GM18505 (cell line): ENCODE data around the gene SMTNL1.

Source experiments
- ATAC-seq: cut with Tn5 transposase; IDR thresholded peaks from one replicate; pipeline ENCODE4 v1.9.1; 2021; ENCODE audit not compliant: unreplicated experiment
- POLR2A ChIP-seq: IDR thresholded peaks from 4 replicates; pipeline ENCODE4 v1.6.1; 2011; ENCODE audit warnings: borderline replicate concordance; ENCODE audit not compliant: insufficient read depth, insufficient read length; ENCODE audit errors: extremely low read depth

Gene SMTNL1

GRCh38 chr11:57567515-57568329 is 30.3 kb downstream of the SMTNL1 start, which contains the start of gene UBE2L6:
Gene UBE2L6 (minus strand): TSS chr11:57567672. CDS start chr11:57567611, 61 bp downstream.
- peak; percentile 69 for ATAC-seq
- TF ChIP-seq POLR2A, result peak; percentile 62

DNA sequence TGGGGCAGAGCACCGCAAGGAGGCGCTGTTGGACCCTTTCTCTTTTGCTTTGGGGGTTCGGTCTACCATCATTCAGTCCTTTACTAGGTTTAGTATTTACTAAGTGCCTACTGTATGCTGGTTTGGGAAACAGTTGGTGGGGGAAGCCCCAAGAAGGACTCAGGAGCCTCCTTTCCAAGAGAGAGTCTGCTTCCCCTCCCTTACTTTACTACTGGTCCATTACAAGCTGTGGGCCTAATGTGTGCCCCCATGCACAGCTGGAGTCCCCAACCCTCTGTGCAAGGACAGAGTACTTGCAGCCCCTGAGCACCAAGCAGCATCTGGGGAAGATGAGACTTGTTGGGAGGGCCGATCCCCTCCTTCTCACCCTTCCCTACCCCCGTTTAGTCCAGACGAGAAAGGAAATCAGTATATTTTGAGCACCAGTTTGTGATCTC is 31.0 kb downstream of the SMTNL1 start:
- ATAC-seq, result peak; percentile 7
- no peak for TF ChIP-seq POLR2A

- no peak for ATAC-seq
- no peak for TF ChIP-seq POLR2A
Measured at GRCh38 chr11:57571606-57572005, 34.2 kb downstream of the SMTNL1 start.

DNA sequence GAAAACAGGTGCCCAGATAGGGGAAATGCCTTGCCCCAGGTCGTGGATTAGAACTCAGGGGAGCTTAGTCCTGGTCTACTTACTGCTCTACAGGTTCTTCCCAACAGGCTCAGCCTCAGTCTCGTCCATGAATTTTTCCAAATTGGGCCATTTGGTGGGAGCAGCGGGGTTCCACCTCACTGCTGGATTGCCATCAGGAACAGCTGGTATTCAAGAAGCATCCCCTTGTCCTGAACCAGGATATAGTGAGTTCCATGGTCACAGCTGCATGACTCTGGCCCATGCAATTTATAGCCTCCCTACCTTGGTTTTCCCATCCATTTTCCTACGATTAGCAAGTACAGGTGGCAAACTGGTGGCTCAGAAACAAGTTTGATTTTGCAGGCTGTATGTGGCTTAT is 36.7 kb downstream of the SMTNL1 start:
- ATAC-seq, result no peak
- no peak for TF ChIP-seq POLR2A

DNA sequence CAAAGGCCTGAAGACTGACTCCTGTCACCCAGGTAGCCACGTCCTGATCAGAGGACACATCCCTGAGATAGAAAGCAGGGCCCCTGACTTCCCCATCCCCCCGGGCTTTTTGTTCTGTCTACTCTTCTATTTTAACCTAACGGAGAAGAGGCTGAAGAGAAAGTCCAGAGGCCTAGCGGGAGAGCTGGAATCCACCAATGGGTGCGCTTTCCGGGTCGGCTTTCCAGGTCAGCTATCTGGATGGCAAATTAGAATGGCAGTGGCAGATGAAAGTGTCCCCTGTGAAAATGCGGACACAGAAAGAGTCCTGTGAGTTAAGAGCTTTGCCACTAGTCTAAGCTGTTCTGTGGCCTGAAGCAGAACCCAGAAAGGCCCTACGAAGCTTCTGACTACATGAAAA is 46.9 kb downstream of the SMTNL1 start:
- TF ChIP-seq POLR2A, result no peak
- no peak for ATAC-seq

- TF ChIP-seq POLR2A, result no peak
- no peak for ATAC-seq
Measured at GRCh38 chr11:57585301-57585700, 47.9 kb downstream of the SMTNL1 start.

- TF ChIP-seq POLR2A, result no peak
- no peak for ATAC-seq
Measured at GRCh38 chr11:57586711-57587245, 49.4 kb downstream of the SMTNL1 start.

DNA sequence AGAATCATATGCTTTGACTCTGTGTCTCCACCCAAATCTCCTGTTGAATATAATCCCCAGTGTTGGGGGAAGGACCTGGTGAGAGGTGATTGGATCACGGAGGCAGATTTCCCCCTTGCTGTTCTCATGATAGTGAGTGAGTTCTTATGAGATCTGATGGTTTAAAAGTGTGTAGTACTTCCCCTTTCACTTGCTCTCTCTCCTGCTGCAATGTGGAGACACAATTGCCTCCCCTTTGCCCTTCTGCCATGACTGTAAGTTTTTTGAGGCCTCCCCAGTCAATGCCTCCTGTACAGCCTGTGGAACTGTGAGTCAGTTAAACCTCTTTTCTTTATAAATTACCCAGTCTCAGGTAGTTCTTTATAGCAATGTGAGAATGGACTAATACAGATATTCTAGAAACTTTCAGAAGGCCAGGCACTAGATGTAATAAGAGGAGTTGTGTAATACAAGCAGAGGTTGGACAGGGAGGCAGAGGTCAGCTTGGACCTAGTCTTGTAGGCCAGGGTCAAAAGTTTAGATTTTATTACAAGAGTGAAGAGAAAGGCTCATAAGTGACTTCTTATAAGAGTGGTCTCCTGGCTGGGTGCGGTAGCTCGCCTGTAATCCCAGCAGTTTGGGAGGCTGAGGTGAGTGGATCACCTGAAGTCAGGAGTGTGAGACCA is 50.8 kb downstream of the SMTNL1 start:
- TF ChIP-seq POLR2A, result no peak
- ATAC-seq, result no peak

DNA sequence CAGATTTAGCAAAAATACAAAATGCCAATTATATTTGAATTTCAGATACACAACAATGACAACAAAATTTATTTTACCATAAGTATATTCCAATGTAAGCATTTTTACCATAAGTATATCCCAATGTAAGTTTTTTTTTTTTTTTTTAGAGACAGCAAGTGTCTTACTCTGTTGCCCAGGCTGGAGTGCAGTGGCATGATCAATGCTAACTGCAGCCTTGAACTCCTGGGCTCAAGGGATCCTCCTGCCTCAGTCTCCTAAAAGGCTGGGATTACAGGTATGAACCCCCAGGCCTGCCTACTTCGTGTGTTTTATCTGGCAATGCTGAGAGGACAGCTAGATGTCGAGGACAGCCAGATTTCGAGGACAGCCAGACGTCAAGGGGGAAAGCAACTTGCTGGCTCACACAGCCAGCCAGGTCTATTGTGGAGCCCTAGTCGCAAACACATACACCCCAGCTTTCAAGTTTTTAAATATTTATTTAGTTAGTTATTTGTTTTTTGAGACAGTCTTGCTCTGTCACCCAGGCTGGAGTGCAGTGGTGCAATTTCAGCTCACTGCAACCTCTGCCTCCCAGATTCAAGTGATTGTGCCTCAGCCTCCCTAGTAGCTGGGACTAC is 59.0 kb downstream of the SMTNL1 start:
- no peak for ATAC-seq

DNA sequence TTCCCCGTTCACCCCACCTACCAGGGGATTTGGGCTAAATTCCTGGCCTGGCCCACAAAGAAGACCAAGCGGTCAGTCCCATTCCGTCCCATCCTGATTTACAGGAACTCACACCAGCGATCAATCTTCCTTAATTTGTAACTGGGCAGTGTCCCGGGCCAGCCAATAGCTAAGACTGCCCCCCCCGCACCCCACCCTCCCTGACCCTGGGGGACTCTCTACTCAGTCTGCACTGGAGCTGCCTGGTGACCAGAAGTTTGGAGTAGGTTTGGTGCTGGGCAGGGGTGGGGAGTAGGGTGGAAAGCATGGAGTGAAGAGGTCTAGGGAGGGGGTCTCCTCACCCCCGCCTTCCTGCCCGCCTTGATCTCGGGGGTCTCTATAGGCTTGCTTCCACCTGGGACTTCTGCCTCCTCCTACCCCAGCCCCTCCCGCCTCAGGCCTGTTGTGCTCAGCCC is 60.1 kb downstream of the SMTNL1 start, which contains the start of gene SERPING1:
Gene SERPING1 (plus strand): TSS at position 225 of the 455 bp plus-strand sequence. CDS start 586 bp downstream, outside the sequence.
- no peak for TF ChIP-seq POLR2A
- no peak for ATAC-seq

More for the DNA sequence above, 59.0 kb downstream of the SMTNL1 start:
- no peak for TF ChIP-seq POLR2A

- ATAC-seq, result no peak
- no peak for TF ChIP-seq POLR2A
Measured at GRCh38 chr11:57597916-57598830, 60.8 kb downstream of the SMTNL1 start.

DNA sequence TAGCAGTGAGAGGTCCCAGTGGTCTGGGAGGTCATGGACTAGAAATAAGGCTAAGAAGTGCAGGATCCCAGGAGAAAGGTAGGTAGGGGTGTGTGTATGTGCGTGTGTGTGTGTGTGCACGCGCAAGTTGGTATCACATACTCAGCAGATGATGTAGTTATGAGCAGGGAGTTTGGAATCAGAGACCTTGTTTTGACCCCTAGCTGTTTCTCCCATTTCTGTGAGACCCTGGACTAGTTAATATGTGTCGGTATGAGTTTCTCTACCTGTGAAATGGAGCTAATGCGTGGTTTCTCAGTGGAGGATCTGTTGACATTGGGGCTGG is 61.4 kb downstream of the SMTNL1 start:
- ATAC-seq, result no peak
- no peak for TF ChIP-seq POLR2A
